K562 (cell line): ENCODE measurements around the gene EPS8L1.

Experiments
- EGR1 ChIP-seq: fragments of 450-650 bp; conservative IDR thresholded peaks from 2 replicates; pipeline ENCODE4 v1.6.1; 2017; ENCODE audit warnings: mild to moderate bottlenecking
- EZH2 ChIP-seq: IDR thresholded peaks from 2 replicates; pipeline ENCODE4 v1.6.1; 2012; ENCODE audit warnings: low read depth, mild to moderate bottlenecking, inconsistent platforms, low read length, borderline replicate concordance
- FOXK2 ChIP-seq, 2 experiments: fragments of 450-650 bp; IDR thresholded peaks in 1 of 2; conservative IDR thresholded peaks in 1 of 2; 2 replicates each; pipeline ENCODE4 v1.6.1; 2016; ENCODE audit warnings: low read depth in 2 of 2, mild to moderate bottlenecking in 1 of 2
- IRF2 ChIP-seq: sonication (generic); formaldehyde crosslinking; IDR thresholded peaks from 2 replicates; pipeline ENCODE4 v1.8.1; 2022; ENCODE audit warnings: mild to moderate bottlenecking, missing genetic modification reagents
- POLR2AphosphoS5 ChIP-seq: IDR thresholded peaks from 2 replicates; pipeline ENCODE4 v1.6.1; 2011; ENCODE audit warnings: mild to moderate bottlenecking, low read depth, low read length, moderate library complexity; ENCODE audit not compliant: control insufficient read depth, insufficient read depth
- SIX5 ChIP-seq, 2 experiments: IDR thresholded peaks; 2 replicates each; pipeline ENCODE4 v1.6.1; 2011; ENCODE audit warnings: low read length in 2 of 2, borderline replicate concordance in 1 of 2, low read depth in 1 of 2, mild to moderate bottlenecking in 1 of 2, moderate library complexity in 1 of 2; ENCODE audit not compliant: insufficient read depth in 1 of 2
- TCF7L2 ChIP-seq: fragments of 150-350 bp; IDR thresholded peaks from 2 replicates; pipeline ENCODE4 v1.6.1; 2016; ENCODE audit warnings: low read depth, mild to moderate bottlenecking, low read length, moderate library complexity
- TRIM24 ChIP-seq, 2 experiments: fragments of 450-650 bp; IDR thresholded peaks; 2 replicates each; pipeline ENCODE4 v1.6.1; 2016
- ZNF707 ChIP-seq: fragments of 250-450 bp; sonication (Bioruptor Pico); conservative IDR thresholded peaks from 2 replicates; pipeline ENCODE4 v1.8.0; 2022; ENCODE audit warnings: inconsistent platforms, mild to moderate bottlenecking, moderate library complexity
- TF ChIP-seq, protein P1 (sequence below), 3 experiments: IDR thresholded peaks in 2 of 3; conservative IDR thresholded peaks in 1 of 3; 2 replicates each; pipeline ENCODE4 v1.5.1; 2011 to 2012; ENCODE audit warnings: low read length in 3 of 3, mild to moderate bottlenecking in 3 of 3, control low read depth in 2 of 3, improper control_type of control experiment in 1 of 3, inconsistent platforms in 1 of 3, low read depth in 1 of 3, mixed read lengths in 1 of 3, moderate library complexity in 1 of 3; ENCODE audit not compliant: insufficient read depth in 2 of 3
- TF ChIP-seq, protein P2 (sequence below): IDR thresholded peaks from 2 replicates; pipeline ENCODE4 v1.6.1; 2011; ENCODE audit warnings: borderline replicate concordance, low read depth, mild to moderate bottlenecking, moderate library complexity, low read length; ENCODE audit not compliant: insufficient read depth, poor library complexity, severe bottlenecking

DNA sequence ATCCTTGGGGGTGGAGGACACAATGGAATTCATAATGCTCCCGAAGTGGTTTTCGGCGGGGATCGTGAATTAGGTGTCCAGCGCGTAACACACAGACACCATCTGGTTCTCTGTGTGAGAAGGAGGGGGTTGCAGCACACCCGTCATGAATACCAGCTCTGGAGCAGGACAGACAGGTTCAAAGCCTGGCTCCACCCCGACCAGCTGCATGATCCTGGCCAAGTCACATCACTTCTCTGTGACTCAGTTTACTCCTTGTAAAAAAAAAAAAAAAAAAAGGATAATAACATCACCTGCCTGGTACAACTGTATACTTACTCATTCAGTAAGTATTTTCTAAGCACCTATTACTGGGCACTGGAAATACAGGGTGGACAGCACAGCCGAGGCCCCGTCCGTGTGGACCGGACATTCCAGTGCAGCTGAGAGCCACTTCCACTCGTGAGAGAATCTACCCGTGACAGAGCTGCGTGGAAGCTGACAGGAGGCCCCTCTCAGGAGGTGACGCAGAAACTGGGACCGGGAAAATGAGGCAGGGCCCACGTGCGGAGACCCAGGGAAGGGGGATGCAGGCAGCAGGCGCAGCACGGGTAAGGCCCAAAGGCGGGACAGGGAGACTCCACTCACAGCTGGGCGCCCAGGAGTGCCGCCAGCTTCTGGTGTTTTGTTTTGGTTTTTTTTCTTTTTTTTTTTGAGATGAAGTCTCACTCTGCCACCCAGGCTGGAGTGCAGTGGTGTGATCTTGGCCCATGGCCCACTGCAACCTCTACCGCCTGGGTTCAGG lies 24.7 kb upstream of the EPS8L1 start:
- TF ChIP-seq EZH2 (no peak), IRF2 (CRISPR knock-in tag) (no peak), FOXK2 (conservative IDR thresholded peaks at IDR 0.05 in 1 of 2, IDR thresholded peaks at IDR 0.05 in 1 of 2; ENCODE audit: low read depth in 2 of 2) (no peak), TCF7L2 (no peak), SIX5 (IDR thresholded peaks at IDR 0.05; ENCODE audit: borderline replicate concordance in 1 of 2, insufficient read depth in 1 of 2, low read depth in 1 of 2, low read length in 2 of 2) (no peak), TRIM24 (IDR thresholded peaks at IDR 0.05) (no peak), POLR2AphosphoS5 (no peak), EGR1 (no peak), ZNF707 (CRISPR knock-in tag) (no peak)
- TF ChIP-seq, protein P1, sequence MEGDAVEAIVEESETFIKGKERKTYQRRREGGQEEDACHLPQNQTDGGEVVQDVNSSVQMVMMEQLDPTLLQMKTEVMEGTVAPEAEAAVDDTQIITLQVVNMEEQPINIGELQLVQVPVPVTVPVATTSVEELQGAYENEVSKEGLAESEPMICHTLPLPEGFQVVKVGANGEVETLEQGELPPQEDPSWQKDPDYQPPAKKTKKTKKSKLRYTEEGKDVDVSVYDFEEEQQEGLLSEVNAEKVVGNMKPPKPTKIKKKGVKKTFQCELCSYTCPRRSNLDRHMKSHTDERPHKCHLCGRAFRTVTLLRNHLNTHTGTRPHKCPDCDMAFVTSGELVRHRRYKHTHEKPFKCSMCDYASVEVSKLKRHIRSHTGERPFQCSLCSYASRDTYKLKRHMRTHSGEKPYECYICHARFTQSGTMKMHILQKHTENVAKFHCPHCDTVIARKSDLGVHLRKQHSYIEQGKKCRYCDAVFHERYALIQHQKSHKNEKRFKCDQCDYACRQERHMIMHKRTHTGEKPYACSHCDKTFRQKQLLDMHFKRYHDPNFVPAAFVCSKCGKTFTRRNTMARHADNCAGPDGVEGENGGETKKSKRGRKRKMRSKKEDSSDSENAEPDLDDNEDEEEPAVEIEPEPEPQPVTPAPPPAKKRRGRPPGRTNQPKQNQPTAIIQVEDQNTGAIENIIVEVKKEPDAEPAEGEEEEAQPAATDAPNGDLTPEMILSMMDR (IDR thresholded peaks at IDR 0.05 in 2 of 3, conservative IDR thresholded peaks at IDR 0.05 in 1 of 3; ENCODE audit: insufficient read depth in 2 of 3, low read depth in 1 of 3, low read length in 3 of 3): no peak
- TF ChIP-seq, protein P2, sequence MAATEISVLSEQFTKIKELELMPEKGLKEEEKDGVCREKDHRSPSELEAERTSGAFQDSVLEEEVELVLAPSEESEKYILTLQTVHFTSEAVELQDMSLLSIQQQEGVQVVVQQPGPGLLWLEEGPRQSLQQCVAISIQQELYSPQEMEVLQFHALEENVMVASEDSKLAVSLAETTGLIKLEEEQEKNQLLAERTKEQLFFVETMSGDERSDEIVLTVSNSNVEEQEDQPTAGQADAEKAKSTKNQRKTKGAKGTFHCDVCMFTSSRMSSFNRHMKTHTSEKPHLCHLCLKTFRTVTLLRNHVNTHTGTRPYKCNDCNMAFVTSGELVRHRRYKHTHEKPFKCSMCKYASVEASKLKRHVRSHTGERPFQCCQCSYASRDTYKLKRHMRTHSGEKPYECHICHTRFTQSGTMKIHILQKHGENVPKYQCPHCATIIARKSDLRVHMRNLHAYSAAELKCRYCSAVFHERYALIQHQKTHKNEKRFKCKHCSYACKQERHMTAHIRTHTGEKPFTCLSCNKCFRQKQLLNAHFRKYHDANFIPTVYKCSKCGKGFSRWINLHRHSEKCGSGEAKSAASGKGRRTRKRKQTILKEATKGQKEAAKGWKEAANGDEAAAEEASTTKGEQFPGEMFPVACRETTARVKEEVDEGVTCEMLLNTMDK: no peak
